GM18909 (cell line): Measurements from ENCODE around the gene KCNAB3.
"Not testable (repeated sequence)": the region's sequence is repeated elsewhere in the genome, so short reads cannot be mapped to it uniquely, and the experiment has no call there.

ENCODE experiments used
- ATAC-seq: cut with Tn5 transposase; IDR thresholded peaks from one replicate; pipeline ENCODE4 v1.9.1; 2021; ENCODE audit warnings: mild to moderate bottlenecking; ENCODE audit not compliant: unreplicated experiment, poor library complexity

The KCNAB3 gene

DNA sequence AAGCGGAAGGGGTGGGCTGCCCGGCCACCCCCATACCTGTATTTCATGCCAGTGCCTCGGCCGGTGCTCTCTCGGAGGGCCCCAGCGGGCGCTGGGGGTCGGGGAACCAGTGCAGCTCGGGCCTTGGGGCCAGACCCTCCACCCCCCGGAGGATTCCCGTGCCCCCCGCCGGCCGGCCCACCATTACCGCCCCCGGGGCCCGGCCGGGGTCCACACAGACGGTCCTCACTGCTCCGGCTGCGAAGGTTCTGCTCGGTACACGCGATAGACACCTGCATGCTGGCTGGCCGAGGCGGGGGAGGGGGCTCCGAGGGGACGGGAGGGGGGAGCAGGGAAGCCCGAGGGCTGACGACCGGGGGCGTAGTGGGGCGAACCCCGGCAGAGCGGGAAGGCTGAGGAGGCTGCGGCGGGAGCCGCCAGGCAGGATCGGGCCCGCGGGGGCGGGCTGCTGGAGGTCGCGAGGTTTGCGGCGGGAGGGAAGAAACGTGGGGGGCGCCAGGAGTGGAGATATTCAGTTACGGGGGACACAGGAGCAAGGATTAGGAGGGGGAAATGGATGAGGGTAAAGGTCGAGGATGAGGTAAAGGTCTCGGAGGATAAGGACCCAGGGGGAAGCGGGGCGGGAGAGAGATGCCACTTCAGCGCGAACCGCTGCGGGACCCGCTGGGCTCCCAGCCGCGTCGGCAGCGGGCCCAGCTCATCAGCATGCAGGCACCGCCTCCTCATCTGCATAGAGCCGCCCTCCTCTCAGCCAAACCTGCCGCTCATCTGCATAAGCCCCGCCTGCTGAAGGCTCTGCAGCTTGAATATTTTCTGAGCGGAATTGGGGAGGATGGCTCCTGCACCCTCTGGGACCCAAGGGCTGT, at the start of gene KCNAB3:
TSS of gene KCNAB3 (minus strand) at position 699 of the 866 bp plus-strand sequence. CDS start at position 278, 421 bp downstream.
- ATAC-seq: no peak

DNA sequence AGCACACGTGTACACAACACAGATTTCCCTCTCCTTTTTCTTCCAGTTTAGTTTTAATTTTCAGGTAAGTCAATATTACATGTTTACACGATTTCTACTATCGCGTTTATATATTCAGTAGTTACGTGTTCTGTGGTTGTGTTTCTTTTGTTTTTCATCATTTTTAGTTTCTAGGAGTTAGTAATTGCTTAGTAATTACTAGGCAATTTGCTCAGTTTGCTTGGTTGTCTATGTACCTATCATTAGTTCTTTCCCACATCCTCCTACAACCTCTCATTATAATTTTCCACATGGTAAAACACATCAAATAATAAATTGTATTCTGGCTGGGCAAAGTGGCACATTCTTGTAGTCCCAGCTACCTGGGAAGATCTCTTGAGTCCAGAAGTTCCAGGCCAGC, 48.1 kb upstream of the KCNAB3 start:
- ATAC-seq: no peak

DNA sequence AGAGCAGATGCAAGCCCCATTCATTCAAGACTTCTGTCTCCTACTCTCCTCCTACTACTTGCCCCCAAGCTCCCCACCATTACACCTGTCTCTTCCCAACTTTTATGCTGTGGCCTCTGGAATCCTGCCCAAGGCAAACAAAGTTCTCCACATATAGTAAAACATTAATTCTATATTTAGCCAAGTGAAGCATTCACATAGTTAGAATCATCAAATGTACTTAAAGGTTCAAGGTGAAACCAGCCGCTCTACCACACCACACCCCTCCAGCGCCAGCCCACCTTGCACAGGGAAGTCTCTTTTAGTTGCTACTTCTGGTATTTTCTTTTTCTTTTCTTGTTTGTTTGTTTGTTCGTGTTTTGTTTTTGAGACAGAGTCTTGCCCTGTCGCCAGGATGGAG, 47.4 kb upstream of the KCNAB3 start:
- ATAC-seq: no peak

DNA sequence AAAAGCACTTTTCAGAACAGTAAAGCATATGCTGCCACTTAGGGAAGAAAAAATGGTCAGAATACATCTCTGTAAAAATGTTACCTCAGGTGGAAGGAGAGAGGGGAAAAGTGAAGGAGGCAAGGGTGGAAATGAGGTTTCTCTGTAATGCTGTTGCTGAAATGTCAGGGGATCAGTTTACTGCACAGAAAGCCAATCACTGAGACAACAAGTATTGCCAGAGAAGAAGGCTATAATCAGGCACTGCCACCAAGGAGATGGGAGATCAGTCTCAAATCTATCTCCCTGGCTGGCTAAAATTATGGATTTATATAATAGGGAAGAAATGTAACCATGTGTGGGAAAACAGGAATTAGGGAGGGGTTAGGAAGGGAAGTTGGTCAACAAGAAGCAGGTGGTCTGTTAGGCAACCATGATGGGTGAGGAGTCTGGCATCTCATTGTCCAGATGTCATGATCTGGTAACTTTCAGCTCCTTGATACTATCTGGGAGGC, 45.0 kb upstream of the KCNAB3 start:
- no peak for ATAC-seq

DNA sequence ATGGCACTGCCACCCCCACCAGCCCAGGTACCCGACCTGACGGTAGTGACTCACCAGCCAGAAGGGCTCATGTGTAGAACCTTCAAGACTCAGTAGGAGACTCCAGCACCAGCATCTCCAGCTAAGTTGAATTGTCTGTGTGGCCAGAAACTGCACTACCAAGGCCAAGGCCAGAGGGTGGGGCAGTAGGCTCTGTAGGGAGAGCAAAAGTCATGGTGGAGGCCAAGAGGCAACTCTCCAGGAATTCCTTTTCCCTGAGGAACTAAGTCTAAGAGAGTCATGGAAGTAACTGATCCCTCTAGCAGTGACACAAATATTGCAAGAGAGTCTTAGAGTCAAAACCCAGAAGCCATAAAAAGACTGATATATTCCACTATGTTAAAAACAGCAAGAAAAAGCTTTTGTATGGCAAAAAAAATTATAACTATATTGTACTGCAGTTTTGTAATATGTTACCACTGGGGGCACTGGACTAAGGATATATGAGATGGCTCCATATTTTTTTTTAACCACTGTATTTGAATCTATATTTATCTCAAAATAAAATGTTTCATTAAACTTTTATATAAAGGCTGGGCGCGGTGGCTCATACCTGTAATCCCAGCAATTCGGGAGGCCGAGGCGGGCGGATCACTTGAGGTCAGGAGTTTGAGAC, 42.6 kb upstream of the KCNAB3 start:
- no peak for ATAC-seq

DNA sequence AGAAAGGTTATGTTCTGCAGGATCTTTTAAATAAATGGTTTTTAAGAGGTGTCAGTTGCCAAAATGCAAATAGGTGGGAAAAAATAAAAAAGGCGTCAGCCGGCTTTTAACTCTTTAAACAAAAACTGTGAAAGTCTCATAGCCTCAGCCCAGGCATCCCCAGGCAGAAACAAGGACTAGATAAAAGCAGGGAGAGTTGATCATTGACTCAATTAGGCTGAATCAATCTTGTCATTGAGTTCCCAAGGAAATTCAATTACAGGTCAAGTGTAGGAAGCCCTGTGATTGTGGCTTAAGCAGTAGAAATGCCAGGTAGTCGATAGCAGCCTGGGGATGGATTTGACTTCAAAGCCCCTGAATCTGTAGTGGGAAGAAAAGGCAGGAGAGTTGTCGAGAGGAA, 42.0 kb upstream of the KCNAB3 start:
- no peak for ATAC-seq

DNA sequence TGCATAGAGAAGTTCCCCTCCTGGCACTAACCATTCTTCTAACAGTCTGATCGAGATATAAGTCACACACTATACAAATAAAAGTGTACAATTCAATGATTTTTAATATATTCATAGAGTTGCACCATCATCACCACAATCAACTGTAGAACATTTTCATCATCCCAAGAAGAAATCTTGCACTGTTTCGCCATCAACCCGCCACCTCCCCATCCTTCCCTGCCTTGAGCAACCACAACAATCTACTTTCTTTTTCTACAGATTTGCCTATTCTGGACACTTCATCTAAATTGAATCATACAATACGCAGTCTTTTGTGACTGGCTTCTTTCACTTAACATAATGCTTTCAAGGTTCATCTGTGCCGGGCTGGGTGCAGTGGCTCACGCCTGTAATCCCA, 39.8 kb upstream of the KCNAB3 start:
- ATAC-seq: no peak

DNA sequence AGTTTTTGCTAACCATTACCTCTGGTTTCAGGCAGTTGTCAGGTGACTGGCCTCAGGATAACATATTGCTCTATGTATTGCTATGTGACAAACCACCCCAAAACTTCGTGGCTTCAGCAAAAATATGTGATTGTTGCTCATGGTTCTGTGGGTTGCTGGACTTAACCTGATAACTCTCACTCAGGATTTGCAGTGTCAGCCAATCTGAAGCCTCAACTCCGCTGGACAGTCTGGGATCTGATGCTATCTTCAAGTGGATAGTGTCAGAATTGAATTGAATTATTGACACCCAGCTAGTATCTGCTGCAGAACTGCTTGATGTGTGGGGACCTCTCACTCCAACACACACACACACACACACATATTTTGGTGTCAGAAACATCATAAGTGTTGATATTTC, 38.1 kb upstream of the KCNAB3 start:
- ATAC-seq: no peak

DNA sequence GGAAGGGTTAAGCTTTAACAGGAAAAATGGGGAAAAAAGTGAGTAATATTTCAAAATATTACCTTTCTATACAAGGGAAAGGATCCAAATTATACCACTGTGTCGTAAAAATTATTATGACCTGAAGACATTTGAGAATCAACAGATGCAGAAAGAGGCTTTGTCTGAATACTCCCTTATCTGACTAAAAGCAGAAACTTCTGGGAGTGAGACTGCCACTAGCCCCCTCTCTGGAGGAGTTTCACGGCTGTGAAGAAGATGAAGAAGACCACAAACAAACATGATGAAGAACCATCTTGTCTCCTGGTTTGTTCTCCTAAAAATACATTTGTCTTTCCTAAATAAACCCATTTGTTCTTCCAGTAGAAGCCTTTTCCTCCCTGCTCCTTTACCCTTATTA, 31.8 kb upstream of the KCNAB3 start:
- no peak for ATAC-seq

DNA sequence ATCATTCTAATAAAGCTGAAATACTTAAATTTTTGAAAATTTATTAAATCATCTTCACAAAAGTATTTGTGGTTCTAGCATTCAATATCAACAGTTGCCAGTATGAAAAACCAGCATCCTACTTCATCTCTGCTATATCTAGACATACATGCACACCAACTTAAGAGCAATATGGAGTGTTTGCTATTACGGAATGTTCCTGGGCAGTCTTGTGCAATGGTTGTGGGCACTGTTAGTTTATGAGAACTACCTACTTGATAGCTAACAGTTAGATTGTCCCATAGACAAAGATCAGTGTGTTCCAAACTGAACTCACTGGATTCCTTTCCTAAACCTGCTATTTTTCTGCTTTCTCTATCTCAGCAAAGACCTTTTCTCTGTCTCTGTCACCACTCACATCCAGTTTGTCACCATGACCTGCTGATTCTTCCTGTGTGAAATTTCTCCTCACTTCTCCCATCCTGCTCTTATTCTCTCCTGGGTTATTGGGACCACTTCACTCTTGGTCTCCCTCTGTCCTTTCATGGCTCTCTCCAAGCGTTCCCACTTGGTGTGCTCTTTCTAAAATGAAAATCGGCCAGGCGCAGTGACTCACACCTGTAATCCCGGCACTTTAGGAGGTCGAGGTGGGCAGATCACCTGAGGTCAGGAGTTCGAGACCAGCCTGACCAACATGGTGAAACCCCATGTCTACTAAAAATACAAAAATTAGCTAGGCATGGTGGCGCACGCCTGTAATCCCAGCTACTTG, 30.0 kb upstream of the KCNAB3 start:
- ATAC-seq: no peak

DNA sequence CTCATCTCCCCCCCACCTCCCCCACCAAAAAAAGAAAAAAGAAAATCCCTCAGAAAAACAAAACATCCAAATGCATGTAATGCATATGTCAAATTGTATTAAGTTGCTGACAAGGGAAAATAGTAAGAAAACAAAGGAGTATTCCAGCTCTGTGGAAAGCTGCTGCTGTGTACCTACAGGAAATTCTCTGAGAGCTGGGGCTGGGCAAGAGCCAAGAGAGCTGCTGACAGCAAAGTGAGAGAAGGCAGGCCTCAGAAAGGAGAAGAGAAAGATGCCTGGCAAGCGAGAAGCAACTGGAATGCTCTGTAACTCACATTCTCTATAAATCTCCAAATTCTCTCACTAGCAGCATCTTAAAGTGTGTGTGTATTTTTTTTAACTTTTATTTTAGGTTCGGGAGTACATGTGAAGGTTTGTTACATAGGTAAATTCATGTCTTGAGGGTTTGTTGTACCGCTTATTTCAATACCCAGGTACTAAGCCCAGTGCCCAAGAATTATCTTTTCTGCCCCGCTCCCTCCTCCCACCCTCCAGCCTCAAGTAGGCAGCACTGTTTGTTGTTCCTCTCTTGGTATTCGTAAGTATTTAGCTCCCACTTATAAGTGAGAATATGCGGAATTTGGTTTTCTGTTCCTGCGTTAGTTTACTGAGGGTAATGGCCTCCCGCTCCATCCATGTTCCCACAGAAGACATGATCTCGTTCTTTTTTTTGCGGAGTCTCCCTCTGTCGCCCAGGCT, 26.7 kb upstream of the KCNAB3 start:
- no peak for ATAC-seq

DNA sequence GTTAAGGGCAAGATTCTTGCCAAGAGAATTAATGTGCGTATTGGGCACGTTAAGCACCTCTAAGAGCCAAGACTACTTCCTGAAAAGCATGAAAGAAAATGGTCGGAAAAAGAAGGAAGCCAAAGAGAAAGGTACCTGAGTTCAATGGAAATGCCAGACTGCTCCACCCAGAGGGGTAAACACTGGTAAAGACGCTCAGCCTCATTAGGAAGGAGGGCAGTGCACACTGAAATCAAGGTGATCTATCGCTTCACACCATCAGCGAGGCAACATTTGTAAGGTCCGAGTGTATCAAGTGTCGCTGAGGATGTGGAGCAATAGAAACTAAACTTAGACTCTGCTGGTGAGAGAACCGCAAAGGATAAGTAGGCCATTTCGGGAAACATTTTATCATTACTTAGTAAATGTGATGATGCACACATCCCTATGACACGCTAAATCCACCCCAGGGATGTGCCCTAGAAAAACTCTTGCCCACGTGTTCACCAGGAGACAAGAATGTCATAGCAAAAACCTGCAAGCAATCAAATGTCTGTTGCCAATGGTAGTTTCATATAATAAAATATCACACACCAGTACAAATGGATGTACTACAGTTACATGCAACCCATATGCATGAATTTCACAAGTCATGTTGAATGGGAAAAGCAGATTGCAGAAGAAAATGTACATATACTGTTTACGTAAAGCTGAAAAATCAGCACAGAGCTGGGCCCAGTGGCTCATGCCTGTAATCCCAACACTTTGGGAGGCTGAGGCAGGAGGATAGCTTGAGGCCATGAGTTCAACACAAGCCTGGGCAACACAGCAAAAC, 26.0 kb upstream of the KCNAB3 start:
- ATAC-seq: no peak

DNA sequence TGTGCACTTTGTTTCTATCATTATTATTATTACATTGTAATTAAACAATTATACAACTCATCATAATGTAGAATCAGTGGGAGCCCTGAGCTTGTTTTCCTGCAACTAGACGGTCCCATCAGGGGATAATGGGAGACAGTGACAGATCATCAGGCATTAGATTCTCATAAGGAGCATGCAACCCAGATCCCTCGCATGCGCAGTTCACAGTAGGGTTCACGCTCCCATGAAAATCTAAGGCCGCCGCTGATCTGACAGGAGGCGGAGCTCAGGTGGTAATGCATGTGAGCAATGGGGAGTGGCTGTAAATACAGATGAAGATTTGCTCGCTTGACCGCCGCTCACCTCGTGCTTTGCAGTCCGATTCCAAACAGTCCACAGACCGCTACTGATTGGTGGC, 23.6 kb upstream of the KCNAB3 start:
- not testable (repeated sequence) for ATAC-seq

DNA sequence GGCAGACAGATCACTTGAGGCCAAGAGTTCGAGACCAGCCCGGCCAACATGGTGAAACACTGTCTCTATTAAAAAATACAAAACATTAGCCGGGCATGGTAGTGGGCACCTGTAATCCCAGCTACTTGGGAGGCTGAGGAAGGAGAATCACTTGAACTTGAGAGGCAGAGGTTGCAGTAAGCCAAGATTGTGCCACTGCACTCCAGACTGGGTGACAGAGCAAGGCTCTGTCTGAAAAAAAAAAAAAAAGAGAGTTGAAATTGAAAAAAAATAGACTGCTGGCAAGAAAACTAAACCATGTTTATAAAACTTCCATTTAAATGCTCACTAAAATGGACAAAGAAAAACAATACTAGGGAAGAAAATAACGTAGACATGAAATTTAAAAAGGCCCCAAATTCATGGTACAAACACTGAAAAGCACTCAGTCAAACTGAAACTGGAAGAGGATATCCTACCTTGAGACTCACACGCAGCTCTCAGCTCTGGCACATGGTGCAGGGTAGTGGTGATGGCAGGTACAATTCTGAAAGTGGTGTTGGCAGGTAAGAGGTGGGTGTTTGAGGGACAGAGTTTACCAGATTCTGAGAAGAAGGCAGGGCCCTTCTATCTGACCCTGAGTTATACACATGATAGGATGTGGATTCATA, 21.6 kb upstream of the KCNAB3 start:
- no peak for ATAC-seq

DNA sequence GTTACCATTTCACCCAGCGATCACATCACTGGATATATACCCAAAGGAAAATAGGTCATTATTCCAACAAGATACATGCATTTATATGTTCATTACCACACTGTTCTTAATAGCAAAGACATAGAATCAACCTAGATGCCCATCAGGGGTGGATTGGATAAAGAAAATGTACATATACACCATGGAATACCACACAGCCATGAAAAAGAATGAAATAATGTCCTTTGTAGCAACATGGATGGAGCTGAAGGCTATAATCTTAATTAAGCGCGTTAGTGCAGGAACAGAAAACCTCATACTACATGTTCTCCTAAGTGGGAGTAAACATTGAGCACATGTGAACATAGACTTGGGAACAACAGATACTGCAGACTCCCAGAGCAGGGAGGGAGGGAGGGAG, 20.9 kb upstream of the KCNAB3 start:
- ATAC-seq: no peak

DNA sequence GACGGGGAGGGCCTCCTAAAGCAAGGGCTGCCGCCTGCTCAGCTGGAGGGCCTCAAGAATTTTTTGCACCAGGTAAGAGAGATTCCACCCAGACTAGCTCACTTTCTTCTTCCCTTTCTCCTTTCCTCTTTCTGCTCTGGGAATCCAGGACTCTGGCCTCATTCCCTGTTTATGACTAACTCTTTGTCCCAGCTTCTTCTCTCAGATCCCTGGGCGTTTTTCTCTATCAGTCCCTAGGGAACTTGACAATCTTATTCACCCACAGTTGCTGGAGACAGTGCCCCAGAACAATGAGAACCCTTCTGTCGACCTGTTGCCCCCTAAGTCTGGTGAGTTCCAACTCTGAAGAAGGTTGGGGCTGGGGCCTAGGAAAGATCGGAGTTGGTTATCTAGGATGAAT, 18.0 kb upstream of the KCNAB3 start:
- no peak for ATAC-seq

DNA sequence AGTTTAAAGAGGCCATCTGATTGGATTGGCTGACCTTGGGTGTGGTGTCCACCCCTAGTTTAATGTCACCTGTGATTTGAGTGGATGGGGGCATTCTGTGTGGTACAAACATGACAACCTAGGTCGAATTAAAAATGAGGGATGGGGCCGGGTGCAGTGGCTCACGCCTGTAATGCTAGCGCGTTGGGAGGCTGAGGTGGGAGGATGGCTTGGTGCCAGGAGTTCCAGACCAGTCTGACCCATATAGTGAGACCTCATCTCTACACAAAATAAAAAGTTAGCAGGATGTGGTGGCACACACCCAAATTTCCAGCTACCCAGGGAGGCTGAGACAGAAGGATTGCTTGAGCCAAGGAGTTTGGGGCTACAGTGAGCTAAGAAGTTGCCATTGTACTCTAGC, 16.8 kb upstream of the KCNAB3 start:
- ATAC-seq: no peak

DNA sequence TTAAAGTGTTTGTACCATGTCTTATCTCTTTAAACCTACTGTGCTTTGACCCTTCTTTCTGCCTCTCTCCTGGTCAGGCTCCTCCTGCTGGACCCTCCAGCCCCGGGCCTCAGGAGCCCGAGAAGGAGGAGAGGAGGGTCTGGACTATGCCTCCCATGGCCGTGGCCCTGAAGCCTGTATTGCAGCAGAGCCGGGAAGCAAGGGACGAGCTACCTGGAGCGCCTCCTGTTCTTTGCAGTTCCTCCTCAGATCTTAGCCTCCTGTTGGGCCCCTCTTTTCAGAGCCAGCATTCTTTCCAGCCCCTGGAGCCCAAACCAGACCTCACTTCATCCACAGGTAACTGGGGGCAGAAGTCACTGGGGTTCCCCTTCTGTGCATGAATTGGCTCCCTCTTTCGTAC, 16.0 kb upstream of the KCNAB3 start:
- no peak for ATAC-seq

DNA sequence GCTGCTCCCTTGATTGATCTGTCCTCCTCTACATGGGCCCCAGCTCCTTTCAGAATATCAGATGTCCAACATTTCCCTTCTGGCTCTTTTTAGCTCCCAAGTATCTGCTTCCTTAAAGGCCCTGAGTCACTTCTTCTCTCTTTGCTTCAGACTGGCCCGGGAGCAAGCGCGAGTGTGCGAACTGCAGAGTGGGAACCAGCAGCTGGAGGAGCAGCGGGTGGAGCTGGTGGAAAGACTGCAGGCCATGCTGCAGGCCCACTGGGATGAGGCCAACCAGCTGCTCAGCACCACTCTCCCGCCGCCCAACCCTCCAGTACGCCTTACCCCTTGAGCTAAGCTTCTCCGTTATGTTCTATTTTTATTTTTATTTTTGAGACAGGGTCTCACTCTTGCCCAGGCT, 14.7 kb upstream of the KCNAB3 start:
- ATAC-seq: no peak
